ENCODE results near the gene OPN1LW.
A peak's percentile ranks its signal among the peaks of the same experiment; 100 is the strongest.
"Not testable (repeated sequence)": the region's sequence is repeated elsewhere in the genome, so short reads cannot be mapped to it uniquely, and the experiment has no call there.

Gene OPN1LW

GRCh38 chrX:154144010-154144409 is at the start of gene OPN1LW:
OPN1LW (plus strand) TSS chrX:154144243; CDS start chrX:154144284, 41 bp downstream.
- H3K4me1 ChIP-seq (ENCODE audit: control insufficient read depth, low read depth, low read length), result not testable (repeated sequence)

GRCh38 chrX:154094833-154095232 is 49.2 kb upstream of the OPN1LW start:
- Histone ChIP-seq H3K9me3 (ENCODE audit: control insufficient read depth, low read depth, low read length) (peaks cover 9% of the 10 kb centered on the region), H3K4me3 (ENCODE audit: low read length) (peak overlapping the region; percentile 78), H3K36me3 (ENCODE audit: control insufficient read depth, low read depth, low read length) (no peaks in the 10 kb centered on the region), H3K27me3 (ENCODE audit: control insufficient read depth, insufficient read depth, low read length) (no peaks in the 10 kb centered on the region), H3K27ac (ENCODE audit: low read length) (no peak overlapping the region), H3K4me1 (ENCODE audit: control insufficient read depth, low read depth, low read length) (peaks cover 32% of the 10 kb centered on the region), H3K9ac (ENCODE audit: low read length) (no peak overlapping the region)

More at GRCh38 chrX:154144010-154144409, at the start of gene OPN1LW:
- not testable (repeated sequence) for H3K4me3 ChIP-seq (ENCODE audit: low read length); H3K36me3 ChIP-seq (ENCODE audit: control insufficient read depth, low read depth, low read length); H3K9me3 ChIP-seq (ENCODE audit: control insufficient read depth, low read depth, low read length); H3K9ac ChIP-seq (ENCODE audit: low read length); H3K27ac ChIP-seq (ENCODE audit: low read length); H3K27me3 ChIP-seq (ENCODE audit: control insufficient read depth, insufficient read depth, low read length)

DNA sequence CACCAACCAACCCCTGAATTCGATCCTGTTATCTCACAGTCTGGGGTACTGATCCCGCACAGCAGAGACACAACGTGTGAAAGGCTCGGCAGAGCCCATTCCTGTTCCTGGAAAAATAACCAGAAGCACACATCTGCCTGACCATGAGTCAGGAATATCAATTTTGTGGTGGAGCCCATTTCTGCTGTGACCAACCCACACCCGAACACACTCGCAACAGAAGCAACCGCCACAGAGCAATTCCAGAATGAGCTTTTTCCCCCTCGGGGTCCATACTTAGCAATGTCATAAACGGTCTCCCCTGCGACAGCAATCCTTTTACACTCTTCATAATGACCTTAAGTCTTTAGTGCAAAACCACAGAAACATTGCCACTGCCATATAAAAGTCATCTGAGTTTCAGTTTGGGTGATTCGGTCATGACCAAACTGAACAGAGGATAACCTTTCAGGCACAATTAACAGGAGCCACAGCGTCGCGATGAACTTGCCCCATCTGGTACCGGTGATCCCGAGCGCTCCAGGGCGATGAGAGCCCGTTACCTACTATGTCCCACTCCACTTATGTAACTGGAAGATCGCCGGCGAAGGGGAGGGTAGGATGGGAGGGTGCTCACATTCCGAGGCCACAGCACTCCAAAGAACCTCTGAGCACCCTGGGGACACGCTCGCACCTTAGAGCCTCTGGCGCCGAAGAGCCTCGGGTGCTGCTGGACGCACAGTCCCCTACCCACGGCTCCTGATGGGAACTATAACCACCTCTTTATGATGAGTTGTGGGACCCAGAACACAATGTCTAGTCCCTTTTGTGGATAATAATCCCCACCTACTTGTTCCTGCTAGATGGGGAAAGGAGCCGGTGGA is 47.7 kb upstream of the OPN1LW start:
- H3K4me3 ChIP-seq (ENCODE audit: low read length), result peak overlapping the region; percentile 78
- H3K27ac ChIP-seq (ENCODE audit: low read length), result no peak overlapping the region
- H3K36me3 ChIP-seq (ENCODE audit: control insufficient read depth, low read depth, low read length), result no peaks in the 10 kb centered on the region
- no peaks in the 10 kb centered on the region for H3K27me3 ChIP-seq (ENCODE audit: control insufficient read depth, insufficient read depth, low read length)
- H3K9me3 ChIP-seq (ENCODE audit: control insufficient read depth, low read depth, low read length), result peaks cover 12% of the 10 kb centered on the region
- H3K4me1 ChIP-seq (ENCODE audit: control insufficient read depth, low read depth, low read length), result peaks cover 32% of the 10 kb centered on the region
- H3K9ac ChIP-seq (ENCODE audit: low read length), result peak overlapping the region; percentile 61

GRCh38 chrX:154097003-154097588 is 46.9 kb upstream of the OPN1LW start:
- peak overlapping the region; percentile 61 for H3K9ac ChIP-seq (ENCODE audit: low read length)
- H3K4me1 ChIP-seq (ENCODE audit: control insufficient read depth, low read depth, low read length), result peaks cover 32% of the 10 kb centered on the region
- H3K27me3 ChIP-seq (ENCODE audit: control insufficient read depth, insufficient read depth, low read length), result no peaks in the 10 kb centered on the region
- peaks cover 11% of the 10 kb centered on the region for H3K9me3 ChIP-seq (ENCODE audit: control insufficient read depth, low read depth, low read length)
- no peak overlapping the region for H3K27ac ChIP-seq (ENCODE audit: low read length)
- peak overlapping the region; percentile 78 for H3K4me3 ChIP-seq (ENCODE audit: low read length)
- H3K36me3 ChIP-seq (ENCODE audit: control insufficient read depth, low read depth, low read length), result no peaks in the 10 kb centered on the region

DNA sequence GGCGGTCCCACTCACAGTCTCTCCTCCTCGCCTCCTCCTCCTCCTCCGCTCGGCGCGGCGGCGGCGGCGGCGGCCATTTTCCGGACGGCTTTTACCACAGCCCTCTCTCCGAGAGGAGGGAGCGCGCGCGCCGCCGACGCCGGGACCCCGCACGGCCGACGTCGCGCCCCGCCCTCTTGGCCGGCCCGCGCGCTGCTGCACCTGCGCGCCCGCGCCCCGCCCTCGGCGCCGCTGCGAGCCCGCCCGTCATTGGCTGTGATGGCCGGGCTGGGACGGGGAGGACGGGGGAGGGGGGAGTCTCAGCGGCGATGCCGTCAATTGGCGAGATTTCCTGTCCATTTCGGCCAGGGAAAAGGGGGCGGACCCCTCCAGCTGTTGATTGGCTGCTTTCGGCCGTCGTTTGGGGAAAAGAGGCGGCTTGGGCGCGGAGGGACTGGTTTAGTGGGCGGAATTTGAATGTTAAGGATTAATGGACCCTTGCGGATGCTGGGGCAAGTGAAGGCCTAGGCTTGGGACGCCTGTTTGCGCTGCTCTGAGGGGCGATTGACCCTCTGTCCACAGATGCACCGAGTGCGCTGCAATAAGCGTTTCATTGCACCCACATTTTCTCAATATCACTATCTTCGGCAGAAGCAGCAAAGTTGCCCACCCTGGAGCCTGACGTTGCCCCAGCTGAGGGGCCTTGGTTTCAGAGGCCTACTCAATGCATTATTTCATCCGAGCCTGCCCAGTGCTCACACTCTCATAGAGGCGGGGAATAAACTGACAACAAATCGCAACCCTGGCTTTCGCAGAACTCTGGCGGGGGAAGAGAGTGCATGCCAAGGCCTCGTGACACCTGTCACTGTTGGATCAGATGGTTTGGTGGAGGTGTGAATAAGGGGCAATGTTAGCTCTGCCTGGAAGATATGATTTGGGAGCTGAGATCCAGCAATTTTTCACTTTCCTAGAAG is 46.2 kb upstream of the OPN1LW start, which contains the start of gene MECP2:
MECP2 (minus strand) TSS at position 129 of the 953 bp plus-strand sequence.
- H3K4me3 ChIP-seq (ENCODE audit: low read length), result peak within 1 kb of the TSS; percentile 78
- no peaks in the 10 kb centered on the region for H3K27me3 ChIP-seq (ENCODE audit: control insufficient read depth, insufficient read depth, low read length)
- peaks cover 26% of the 10 kb centered on the region for H3K4me1 ChIP-seq (ENCODE audit: control insufficient read depth, low read depth, low read length)
- H3K36me3 ChIP-seq (ENCODE audit: control insufficient read depth, low read depth, low read length), result no peaks in the 10 kb centered on the region
- H3K27ac ChIP-seq (ENCODE audit: low read length), result no peak within 1 kb of the TSS
- H3K9ac ChIP-seq (ENCODE audit: low read length), result peak within 1 kb of the TSS; percentile 61
- H3K9me3 ChIP-seq (ENCODE audit: control insufficient read depth, low read depth, low read length), result peaks cover 7% of the 10 kb centered on the region

DNA sequence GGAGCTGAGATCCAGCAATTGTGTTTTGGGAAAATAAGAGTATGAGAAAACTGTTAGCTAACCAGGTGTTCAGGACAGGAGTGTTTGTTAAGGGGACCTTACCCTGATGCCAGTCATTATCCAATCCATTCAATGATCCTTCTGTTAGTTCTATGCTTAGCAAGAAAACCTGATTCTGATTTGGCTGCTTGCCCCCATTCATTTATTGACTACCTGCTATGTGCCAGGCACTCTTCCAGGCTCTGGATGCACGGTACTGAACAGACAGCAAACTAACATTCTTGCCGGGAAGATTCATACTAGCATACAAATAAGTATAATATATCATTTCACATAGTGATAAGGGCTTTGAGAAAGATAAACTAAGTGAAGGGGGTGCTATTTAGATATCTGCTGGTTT is 45.5 kb upstream of the OPN1LW start:
- H3K36me3 ChIP-seq (ENCODE audit: control insufficient read depth, low read depth, low read length), result no peaks in the 10 kb centered on the region

GRCh38 chrX:154113729-154114128 is 30.3 kb upstream of the OPN1LW start:
- Histone ChIP-seq H3K36me3 (ENCODE audit: control insufficient read depth, low read depth, low read length) (no peaks in the 10 kb centered on the region), H3K9me3 (ENCODE audit: control insufficient read depth, low read depth, low read length) (peaks cover 13% of the 10 kb centered on the region), H3K9ac (ENCODE audit: low read length) (no peak overlapping the region), H3K27me3 (ENCODE audit: control insufficient read depth, insufficient read depth, low read length) (no peaks in the 10 kb centered on the region), H3K4me3 (ENCODE audit: low read length) (no peak overlapping the region), H3K27ac (ENCODE audit: low read length) (no peak overlapping the region), H3K4me1 (ENCODE audit: control insufficient read depth, low read depth, low read length) (no peaks in the 10 kb centered on the region)

More for the DNA sequence above, 45.5 kb upstream of the OPN1LW start:
- Histone ChIP-seq H3K4me1 (ENCODE audit: control insufficient read depth, low read depth, low read length) (peaks cover 23% of the 10 kb centered on the region), H3K27ac (ENCODE audit: low read length) (no peak overlapping the region), H3K9me3 (ENCODE audit: control insufficient read depth, low read depth, low read length) (peaks cover 7% of the 10 kb centered on the region), H3K4me3 (ENCODE audit: low read length) (peak overlapping the region; percentile 45), H3K9ac (ENCODE audit: low read length) (no peak overlapping the region), H3K27me3 (ENCODE audit: control insufficient read depth, insufficient read depth, low read length) (no peaks in the 10 kb centered on the region)

GRCh38 chrX:154114652-154115051 is 29.4 kb upstream of the OPN1LW start:
- H3K4me1 ChIP-seq (ENCODE audit: control insufficient read depth, low read depth, low read length), result no peaks in the 10 kb centered on the region
- no peaks in the 10 kb centered on the region for H3K27me3 ChIP-seq (ENCODE audit: control insufficient read depth, insufficient read depth, low read length)
- no peak overlapping the region for H3K9ac ChIP-seq (ENCODE audit: low read length)
- H3K27ac ChIP-seq (ENCODE audit: low read length), result no peak overlapping the region
- no peak overlapping the region for H3K4me3 ChIP-seq (ENCODE audit: low read length)
- H3K36me3 ChIP-seq (ENCODE audit: control insufficient read depth, low read depth, low read length), result no peaks in the 10 kb centered on the region
- peaks cover 10% of the 10 kb centered on the region for H3K9me3 ChIP-seq (ENCODE audit: control insufficient read depth, low read depth, low read length)

DNA sequence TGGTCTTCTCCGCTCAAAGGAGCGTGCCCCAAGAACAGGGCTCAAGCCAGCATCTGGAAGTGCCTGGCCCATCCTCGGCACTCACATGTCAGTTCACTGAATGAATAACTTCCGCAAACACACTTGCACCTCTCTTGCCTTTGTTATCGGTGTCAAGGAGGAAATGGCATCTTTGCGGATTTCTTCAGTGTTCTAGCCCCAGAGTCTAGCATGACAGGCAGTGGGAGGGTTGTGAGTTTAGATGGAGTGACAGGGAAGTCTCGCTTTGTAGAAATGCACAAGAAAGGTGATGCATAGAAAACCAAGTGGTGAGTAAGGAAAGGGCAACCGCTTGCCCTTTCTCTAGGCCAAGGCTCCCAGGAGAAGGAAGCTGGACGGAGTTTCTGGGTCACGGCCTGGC is 29.0 kb upstream of the OPN1LW start:
- Histone ChIP-seq H3K9me3 (ENCODE audit: control insufficient read depth, low read depth, low read length) (peaks cover 10% of the 10 kb centered on the region), H3K27ac (ENCODE audit: low read length) (no peak overlapping the region), H3K4me3 (ENCODE audit: low read length) (no peak overlapping the region), H3K27me3 (ENCODE audit: control insufficient read depth, insufficient read depth, low read length) (no peaks in the 10 kb centered on the region), H3K36me3 (ENCODE audit: control insufficient read depth, low read depth, low read length) (no peaks in the 10 kb centered on the region), H3K4me1 (ENCODE audit: control insufficient read depth, low read depth, low read length) (no peaks in the 10 kb centered on the region), H3K9ac (ENCODE audit: low read length) (no peak overlapping the region)

- Histone ChIP-seq H3K4me3 (ENCODE audit: low read length) (no peak overlapping the region), H3K27me3 (ENCODE audit: control insufficient read depth, insufficient read depth, low read length) (no peaks in the 10 kb centered on the region), H3K4me1 (ENCODE audit: control insufficient read depth, low read depth, low read length) (no peaks in the 10 kb centered on the region), H3K27ac (ENCODE audit: low read length) (no peak overlapping the region), H3K36me3 (ENCODE audit: control insufficient read depth, low read depth, low read length) (no peaks in the 10 kb centered on the region), H3K9me3 (ENCODE audit: control insufficient read depth, low read depth, low read length) (peaks cover 10% of the 10 kb centered on the region), H3K9ac (ENCODE audit: low read length) (no peak overlapping the region)
Observed at GRCh38 chrX:154115750-154116149, 28.3 kb upstream of the OPN1LW start.
